Suprapubic skin (tissue), 4 donors: ENCODE results near the gene CST11. TPM values are rescaled to one million over a fixed set of nuclear protein-coding genes. Genes with fewer than 3 reads are reported as not detected.
"Not testable (repeated sequence)": the region's sequence is repeated elsewhere in the genome, so short reads cannot be mapped to it uniquely, and the experiment has no call there.

ENCODE experiments used
- DNase-seq, 2 donors: peaks; one replicate each; pipeline ENCODE4 v3.0.0-alpha.2; 2019; ENCODE audit warnings: low spot score in 2 of 2
- H3K27ac ChIP-seq: fragments of 200-600 bp; sonication (generic); one replicate; pipeline ENCODE4 v1.5.1; 2019
- H3K27me3 ChIP-seq: fragments of 200-600 bp; sonication (generic); one replicate; pipeline ENCODE4 v1.5.1; 2019
- H3K36me3 ChIP-seq: fragments of 200-600 bp; sonication (generic); one replicate; pipeline ENCODE4 v1.5.1; 2019
- H3K4me1 ChIP-seq: fragments of 200-600 bp; sonication (generic); one replicate; pipeline ENCODE4 v1.5.1; 2019
- H3K4me3 ChIP-seq: fragments of 200-600 bp; sonication (generic); one replicate; pipeline ENCODE4 v1.5.1; 2019; ENCODE audit warnings: mild to moderate bottlenecking
- H3K9me3 ChIP-seq: fragments of 200-600 bp; sonication (generic); one replicate; pipeline ENCODE4 v1.5.1; 2019
- CTCF ChIP-seq, 2 donors: fragments of 200-600 bp in 1 of 2; fragments of 450-650 bp in 1 of 2; sonication (generic) in 1 of 2; IDR thresholded peaks; one replicate each; pipeline ENCODE4 v1.5.1; 2016 to 2019; ENCODE audit warnings: antibody characterized with exemption in 2 of 2, mild to moderate bottlenecking in 1 of 2, moderate library complexity in 1 of 2
- EP300 ChIP-seq: sonication (generic); formaldehyde crosslinking; IDR thresholded peaks from one replicate; pipeline ENCODE4 v1.6.1; 2017; ENCODE audit warnings: antibody characterized with exemption
- POLR2A ChIP-seq, 2 donors: fragments of 450-650 bp; IDR thresholded peaks; one replicate each; pipeline ENCODE4 v1.6.1; 2017; ENCODE audit warnings: antibody characterized with exemption in 2 of 2, mild to moderate bottlenecking in 2 of 2, moderate library complexity in 2 of 2
- POLR2AphosphoS5 ChIP-seq, 3 donors: sonication (generic); formaldehyde crosslinking; IDR thresholded peaks; one replicate each; pipeline ENCODE4 v1.6.1; 2017; ENCODE audit warnings: antibody characterized with exemption in 3 of 3
- WGBS: methylation state at CpG from one replicate; pipeline ENCODE4 v1.1.5; 2018; 5-methylcytosine and 5-hydroxymethylcytosine counted together
- total RNA-seq, 4 donors: library from RNA; depleted of rRNA; stranded (reverse); fragments of >200 nt; gene quantifications; one replicate each; pipeline ENCODE4 v1.1.0, GENCODE V29; 2016

Gene CST11
- total RNA-seq, 4 donors from 2014 or later = not detected

- Histone ChIP-seq H3K36me3 (no peaks in the 10 kb centered on the region), H3K4me1 (no peaks in the 10 kb centered on the region), H3K27me3 (no peaks in the 10 kb centered on the region), H3K27ac (no peak overlapping the region), H3K4me3 (no peak overlapping the region), H3K9me3 (no peaks in the 10 kb centered on the region)
- TF ChIP-seq EP300 = no peak
- TF ChIP-seq POLR2A (IDR thresholded peaks at IDR 0.05) = no peak
- TF ChIP-seq POLR2AphosphoS5 (IDR thresholded peaks at IDR 0.05) = no peak
- TF ChIP-seq CTCF (IDR thresholded peaks at IDR 0.05) = no peak
- WGBS = 11% methylated on average over 3 of the region's 3 CpGs
- DNase-seq = no peak
Measured at GRCh38 chr20:23477223-23477622, 24.5 kb upstream of the CST11 start.

- 65% methylated on average over 6 of the region's 6 CpGs for WGBS
Measured at GRCh38 chr20:23476015-23476754, 23.5 kb upstream of the CST11 start.

GRCh38 chr20:23475395-23475794, 22.7 kb upstream of the CST11 start:
- DNase-seq = no peak
- Histone ChIP-seq H3K27ac (no peak overlapping the region), H3K9me3 (no peaks in the 10 kb centered on the region)

More at GRCh38 chr20:23476015-23476754, 23.5 kb upstream of the CST11 start:
- DNase-seq = no peak
- no peaks in the 10 kb centered on the region for H3K4me1 ChIP-seq
- no peaks in the 10 kb centered on the region for H3K27me3 ChIP-seq
- H3K4me3 ChIP-seq = no peak overlapping the region
- no peaks in the 10 kb centered on the region for H3K9me3 ChIP-seq
- no peaks in the 10 kb centered on the region for H3K36me3 ChIP-seq
- H3K27ac ChIP-seq = no peak overlapping the region
- TF ChIP-seq CTCF (IDR thresholded peaks at IDR 0.05) (no peak), POLR2A (IDR thresholded peaks at IDR 0.05) (no peak), POLR2AphosphoS5 (IDR thresholded peaks at IDR 0.05) (no peak), EP300 (no peak)

GRCh38 chr20:23473293-23473692, 20.6 kb upstream of the CST11 start:
- H3K36me3 ChIP-seq, H3K27me3 ChIP-seq, H3K4me3 ChIP-seq, H3K4me1 ChIP-seq, H3K9me3 ChIP-seq, DNase-seq, H3K27ac ChIP-seq: not testable (repeated sequence)
- WGBS = 43% methylated on average over 2 of the region's 2 CpGs

More at GRCh38 chr20:23475395-23475794, 22.7 kb upstream of the CST11 start:
- H3K36me3 ChIP-seq = no peaks in the 10 kb centered on the region
- no peaks in the 10 kb centered on the region for H3K4me1 ChIP-seq
- TF ChIP-seq POLR2A (IDR thresholded peaks at IDR 0.05) (no peak), CTCF (IDR thresholded peaks at IDR 0.05) (no peak), POLR2AphosphoS5 (IDR thresholded peaks at IDR 0.05) (no peak), EP300 (no peak)
- WGBS = 96% methylated on average over 4 of the region's 5 CpGs
- no peak overlapping the region for H3K4me3 ChIP-seq
- H3K27me3 ChIP-seq = no peaks in the 10 kb centered on the region

GRCh38 chr20:23472306-23472705, 19.6 kb upstream of the CST11 start:
- DNase-seq, H3K4me1 ChIP-seq, H3K27ac ChIP-seq, H3K4me3 ChIP-seq, H3K9me3 ChIP-seq, H3K36me3 ChIP-seq, H3K27me3 ChIP-seq: not testable (repeated sequence)
- WGBS = 71% methylated on average over 5 of the region's 5 CpGs

GRCh38 chr20:23466961-23467360, 14.3 kb upstream of the CST11 start:
- Histone ChIP-seq H3K27me3 (peaks cover 14% of the 10 kb centered on the region), H3K9me3 (peaks cover 13% of the 10 kb centered on the region)
- DNase-seq, H3K4me1 ChIP-seq, H3K27ac ChIP-seq, H3K4me3 ChIP-seq, H3K36me3 ChIP-seq: not testable (repeated sequence)
- 86% methylated on average over 3 of the region's 3 CpGs for WGBS

GRCh38 chr20:23461180-23461579, 8.5 kb upstream of the CST11 start:
- TF ChIP-seq POLR2AphosphoS5 (IDR thresholded peaks at IDR 0.05) (no peak), POLR2A (IDR thresholded peaks at IDR 0.05) (no peak), EP300 (no peak)
- no peak overlapping the region for H3K27ac ChIP-seq
- no peaks in the 10 kb centered on the region for H3K9me3 ChIP-seq
- H3K27me3 ChIP-seq = peaks cover 14% of the 10 kb centered on the region
- no peak for DNase-seq
- no peaks in the 10 kb centered on the region for H3K4me1 ChIP-seq
- no peak overlapping the region for H3K4me3 ChIP-seq
- no peaks in the 10 kb centered on the region for H3K36me3 ChIP-seq
- WGBS = 63% methylated on average over 1 of the region's 1 CpG
